ENCODE results near the gene B3GNT7.

The B3GNT7 gene

GRCh38 chr2:231370429-231370748, 25.1 kb upstream of the B3GNT7 start:
- TF ChIP-seq CTCF (IDR thresholded peaks at IDR 0.05; ENCODE audit: insufficient read depth, low read length, poor library complexity, severe bottlenecking): no peak
- no peak for TF ChIP-seq EZH2phosphoT487 (conservative IDR thresholded peaks at IDR 0.05; ENCODE audit: low read length)
- Histone ChIP-seq H2AFZ (ENCODE audit: low read depth, low read length, severe bottlenecking) (no peak overlapping the region), H3K79me2 (ENCODE audit: insufficient read depth, low read length) (no peaks in the 10 kb centered on the region), H3K9me3 (ENCODE audit: insufficient read depth, low read length) (no peaks in the 10 kb centered on the region), H3K9ac (ENCODE audit: low read length) (no peak overlapping the region), H3K27me3 (ENCODE audit: low read length) (no peaks in the 10 kb centered on the region), H4K20me1 (ENCODE audit: low read depth, low read length) (no peaks in the 10 kb centered on the region), H3K4me2 (ENCODE audit: low read depth, low read length, poor library complexity, severe bottlenecking) (no peak overlapping the region), H3K9me2 (replicated peaks; ENCODE audit: insufficient read depth, low read length) (no peaks in the 10 kb centered on the region), H3F3A (ENCODE audit: insufficient read depth) (no peaks in the 10 kb centered on the region), H3K27ac (ENCODE audit: low read depth, low read length) (no peak overlapping the region), H3K4me3 (ENCODE audit: insufficient read depth, low read length, poor library complexity, severe bottlenecking) (no peak overlapping the region), H3K36me3 (ENCODE audit: low read length) (no peaks in the 10 kb centered on the region)

DNA sequence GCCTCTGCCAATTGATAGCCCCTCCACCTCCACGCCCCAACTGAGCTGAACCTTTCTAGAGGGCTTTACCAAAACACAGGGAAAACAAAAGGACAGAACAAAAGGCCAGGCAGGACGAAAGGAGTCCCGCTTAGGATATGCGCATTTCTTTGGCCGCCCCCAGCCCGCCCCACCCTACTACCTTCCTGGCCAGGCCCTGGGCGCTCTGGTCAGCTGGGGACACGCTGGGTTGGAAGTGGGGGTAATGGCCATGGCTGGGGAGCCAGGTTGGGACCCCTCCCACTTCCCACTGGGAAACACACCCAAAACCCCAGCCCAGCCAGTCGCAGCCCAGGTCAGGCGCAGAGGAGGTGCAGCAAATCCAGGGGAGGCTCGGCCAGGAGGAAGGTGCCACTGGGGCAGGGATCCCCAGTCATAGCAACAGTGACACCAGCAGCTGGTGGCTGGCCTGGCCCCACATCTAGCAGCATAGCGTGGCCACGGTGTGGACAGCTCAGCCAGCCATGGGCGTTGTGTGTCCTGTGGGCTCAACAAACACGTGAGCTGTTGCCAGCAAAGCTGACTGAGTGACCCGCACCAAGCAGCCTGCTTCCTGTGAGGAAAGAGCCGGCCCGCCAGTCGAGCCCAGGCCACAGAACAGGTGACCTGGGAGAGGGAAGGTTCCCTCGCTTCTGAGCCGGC, 24.6 kb upstream of the B3GNT7 start:
- H3K27ac ChIP-seq (ENCODE audit: low read depth, low read length): no peak overlapping the region
- no peak overlapping the region for H3K4me3 ChIP-seq (ENCODE audit: insufficient read depth, low read length, poor library complexity, severe bottlenecking)

GRCh38 chr2:231371430-231372054, 24.0 kb upstream of the B3GNT7 start:
- TF ChIP-seq CTCF (IDR thresholded peaks at IDR 0.05; ENCODE audit: insufficient read depth, low read length, poor library complexity, severe bottlenecking) (no peak), EZH2phosphoT487 (conservative IDR thresholded peaks at IDR 0.05; ENCODE audit: low read length) (no peak)
- Histone ChIP-seq H3K27ac (ENCODE audit: low read depth, low read length) (no peak overlapping the region), H3K9ac (ENCODE audit: low read length) (no peak overlapping the region)

More for the DNA sequence above, 24.6 kb upstream of the B3GNT7 start:
- TF ChIP-seq CTCF (IDR thresholded peaks at IDR 0.05; ENCODE audit: insufficient read depth, low read length, poor library complexity, severe bottlenecking) (no peak), EZH2phosphoT487 (conservative IDR thresholded peaks at IDR 0.05; ENCODE audit: low read length) (no peak)
- Histone ChIP-seq H2AFZ (ENCODE audit: low read depth, low read length, severe bottlenecking) (no peak overlapping the region), H3K9ac (ENCODE audit: low read length) (no peak overlapping the region), H3K27me3 (ENCODE audit: low read length) (no peaks in the 10 kb centered on the region), H3F3A (ENCODE audit: insufficient read depth) (no peaks in the 10 kb centered on the region), H3K79me2 (ENCODE audit: insufficient read depth, low read length) (no peaks in the 10 kb centered on the region), H4K20me1 (ENCODE audit: low read depth, low read length) (no peaks in the 10 kb centered on the region), H3K4me2 (ENCODE audit: low read depth, low read length, poor library complexity, severe bottlenecking) (no peak overlapping the region), H3K9me3 (ENCODE audit: insufficient read depth, low read length) (no peaks in the 10 kb centered on the region), H3K9me2 (replicated peaks; ENCODE audit: insufficient read depth, low read length) (no peaks in the 10 kb centered on the region), H3K36me3 (ENCODE audit: low read length) (no peaks in the 10 kb centered on the region)

More at GRCh38 chr2:231371430-231372054, 24.0 kb upstream of the B3GNT7 start:
- H4K20me1 ChIP-seq (ENCODE audit: low read depth, low read length): no peaks in the 10 kb centered on the region
- no peak overlapping the region for H3K4me2 ChIP-seq (ENCODE audit: low read depth, low read length, poor library complexity, severe bottlenecking)
- H3F3A ChIP-seq (ENCODE audit: insufficient read depth): no peaks in the 10 kb centered on the region
- H3K4me3 ChIP-seq (ENCODE audit: insufficient read depth, low read length, poor library complexity, severe bottlenecking): no peak overlapping the region
- no peak overlapping the region for H2AFZ ChIP-seq (ENCODE audit: low read depth, low read length, severe bottlenecking)
- no peaks in the 10 kb centered on the region for H3K9me2 ChIP-seq (replicated peaks; ENCODE audit: insufficient read depth, low read length)
- no peaks in the 10 kb centered on the region for H3K79me2 ChIP-seq (ENCODE audit: insufficient read depth, low read length)
- no peaks in the 10 kb centered on the region for H3K9me3 ChIP-seq (ENCODE audit: insufficient read depth, low read length)
- no peaks in the 10 kb centered on the region for H3K27me3 ChIP-seq (ENCODE audit: low read length)
- no peaks in the 10 kb centered on the region for H3K36me3 ChIP-seq (ENCODE audit: low read length)
